DMS79 (cell line): Measurements from ENCODE around the gene TMEM117.
"Not testable (repeated sequence)": the region's sequence is repeated elsewhere in the genome, so short reads cannot be mapped to it uniquely, and the experiment has no call there.

Experiments
- DNase-seq: peaks from one replicate; lab custom pipeline; 2025; lab: John Stamatoyannopoulos, UW

Gene TMEM117

DNA sequence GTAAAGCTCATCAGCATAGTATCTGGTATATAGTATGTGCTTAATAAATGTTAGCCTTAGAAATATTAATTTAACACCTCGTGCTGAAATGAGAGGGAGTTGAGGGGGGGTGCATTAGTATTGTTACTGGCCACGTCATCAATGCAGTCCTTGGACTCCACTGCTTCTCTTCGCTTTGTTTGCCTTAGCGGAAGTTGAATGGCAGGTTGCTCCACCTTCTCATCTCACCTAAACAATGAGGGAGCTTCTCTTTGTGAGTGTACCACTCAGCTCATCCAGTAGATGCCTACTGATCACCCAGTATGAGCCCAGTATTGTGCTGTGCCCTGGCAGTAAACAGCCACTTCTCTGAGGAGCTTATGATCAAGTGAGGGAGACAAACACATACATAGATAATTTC lies 4.5 kb downstream of the TMEM117 start:
- DNase-seq, result no peak

DNA sequence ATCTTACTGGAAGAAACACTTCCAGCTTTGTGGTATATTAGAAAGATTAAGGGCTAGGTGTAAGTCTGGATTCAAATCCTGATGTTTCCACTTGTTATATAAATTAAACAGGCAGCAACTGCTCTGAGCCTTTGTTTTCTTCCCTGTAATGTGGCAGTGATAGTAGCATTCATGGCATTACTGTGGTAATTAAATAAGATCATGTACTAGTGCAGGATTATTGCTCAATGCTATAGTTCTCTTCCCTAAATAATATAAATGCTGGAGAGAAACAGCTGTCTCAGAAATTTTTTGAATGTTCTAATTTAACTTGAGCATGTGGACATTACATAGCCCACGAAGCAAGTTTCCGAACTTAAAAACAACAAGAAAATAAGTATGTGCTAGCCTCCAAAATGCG lies 5.4 kb downstream of the TMEM117 start:
- DNase-seq, result no peak

DNA sequence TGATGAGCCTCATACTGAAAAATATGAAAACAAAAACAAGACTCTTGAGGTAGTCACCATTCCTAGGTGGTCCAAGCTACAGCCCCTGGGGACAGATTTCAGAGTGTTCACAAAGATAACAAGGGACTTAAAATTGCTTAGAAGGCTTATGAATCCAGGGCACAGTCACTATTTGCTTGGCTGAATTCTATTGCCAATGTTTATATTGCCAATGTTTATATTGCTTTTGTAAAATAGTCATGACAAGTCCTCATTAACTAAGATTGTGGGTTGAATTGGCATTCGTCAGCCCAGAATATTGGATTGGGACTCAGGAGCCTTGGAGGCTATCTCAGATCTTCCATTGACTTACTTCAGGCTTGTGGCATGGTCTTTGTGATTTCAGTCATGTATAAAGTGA lies 6.4 kb downstream of the TMEM117 start:
- DNase-seq, result no peak

DNA sequence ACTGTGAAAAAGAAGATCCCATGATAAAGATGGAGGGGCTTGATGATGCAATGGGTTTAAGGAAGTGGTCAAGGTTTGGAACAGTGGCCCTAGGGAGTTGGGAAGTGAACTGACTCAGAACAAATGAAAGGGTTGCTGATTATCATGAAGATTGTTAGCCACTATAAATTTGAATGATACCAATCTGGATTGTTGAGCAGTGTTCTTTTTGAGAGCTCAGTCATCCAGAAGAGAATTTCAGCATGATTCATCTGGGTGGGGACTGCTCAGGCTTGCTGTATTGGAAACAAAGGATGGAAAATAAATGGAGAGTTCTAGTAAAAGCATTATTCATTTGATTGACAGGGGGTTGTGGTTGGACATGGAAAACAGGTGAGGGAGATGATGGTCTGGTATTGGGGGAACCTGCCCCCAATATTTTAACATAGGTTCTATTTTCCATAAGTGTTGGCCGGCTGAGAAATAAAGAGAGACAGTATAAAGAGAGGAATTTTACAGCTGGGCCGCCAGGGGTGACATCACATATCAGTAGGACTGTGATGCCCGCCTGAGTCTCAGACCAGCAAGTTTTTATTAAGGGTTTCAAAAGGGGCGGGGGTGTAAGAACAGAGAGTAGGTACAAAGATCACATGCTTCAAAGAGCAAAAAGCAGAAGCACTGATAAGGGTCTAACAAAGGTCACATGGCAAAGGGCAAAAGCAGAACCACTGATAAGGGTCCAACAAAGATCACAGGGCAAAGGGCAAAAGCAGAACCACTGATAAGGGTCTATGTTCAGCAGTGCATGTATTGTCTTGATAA lies 11.7 kb downstream of the TMEM117 start:
- DNase-seq, result not testable (repeated sequence)

DNA sequence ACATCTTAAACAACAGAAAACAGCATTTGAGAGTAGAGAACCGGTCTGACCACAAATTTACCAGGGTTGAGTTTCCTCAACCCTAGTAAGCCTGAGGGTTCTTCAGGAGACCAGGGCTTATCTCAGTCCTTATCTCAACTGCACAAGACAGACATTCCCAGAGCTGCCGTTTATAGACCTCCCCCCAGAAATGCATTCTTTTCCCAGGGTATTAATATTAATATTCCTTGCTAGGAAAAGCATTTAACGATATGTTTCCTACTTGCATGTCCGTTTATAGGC lies 12.3 kb downstream of the TMEM117 start:
- no peak for DNase-seq

DNA sequence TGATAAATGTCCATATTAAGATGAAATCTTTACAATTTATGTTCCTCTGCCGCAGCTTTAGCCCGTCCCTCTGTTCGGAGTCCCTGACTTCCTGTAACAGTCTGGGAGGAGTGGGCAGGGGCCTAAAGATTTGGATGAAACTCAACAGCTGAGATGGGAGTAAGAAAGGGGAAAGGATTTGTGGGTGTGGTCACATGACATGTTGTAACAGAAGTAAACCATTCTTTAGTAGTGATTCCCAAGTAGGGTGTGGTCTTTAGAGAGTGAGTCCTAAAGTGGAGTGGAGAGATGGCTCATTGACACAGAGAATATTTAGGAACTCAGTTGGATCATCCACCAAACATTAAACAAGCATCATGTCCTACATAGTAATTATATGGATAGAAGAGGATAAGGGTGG lies 12.9 kb downstream of the TMEM117 start:
- DNase-seq, result no peak

DNA sequence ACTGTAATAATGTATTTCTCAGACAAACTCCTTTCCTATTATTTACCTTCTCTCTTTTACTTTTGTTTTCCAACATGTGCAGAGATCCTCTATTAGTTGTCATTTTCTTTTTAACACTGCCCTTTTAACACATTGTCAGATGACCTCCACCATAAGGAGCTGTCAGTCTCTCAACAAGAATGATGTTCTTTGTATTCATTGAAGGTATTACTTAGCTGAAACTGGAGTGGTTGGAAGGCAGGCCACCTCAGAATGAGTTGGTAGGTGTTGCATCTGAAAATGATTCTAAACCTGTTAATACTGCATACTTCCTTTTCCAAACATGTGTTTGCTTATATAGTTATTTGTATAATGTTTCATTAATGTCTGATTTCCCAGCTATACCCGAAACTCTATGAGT lies 16.9 kb downstream of the TMEM117 start:
- no peak for DNase-seq

DNA sequence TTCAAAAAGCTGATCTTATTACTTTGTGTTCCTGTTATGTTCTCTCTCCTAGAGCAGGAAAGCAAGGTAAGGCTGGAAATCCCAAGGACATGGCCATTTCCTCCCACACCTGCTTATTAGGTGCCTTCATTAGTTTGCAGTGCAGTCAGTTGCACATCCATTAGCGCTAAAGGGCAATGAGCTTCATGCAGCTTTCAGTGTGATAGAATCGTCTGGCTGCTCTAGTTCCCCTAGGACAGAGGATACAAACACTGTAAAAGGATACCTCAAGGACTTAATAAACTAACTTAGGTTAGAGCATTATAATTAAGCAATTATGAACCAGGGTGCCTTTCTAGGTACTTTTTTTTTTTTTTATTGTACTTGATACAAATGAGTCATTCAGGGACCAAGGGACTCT lies 21.1 kb downstream of the TMEM117 start:
- no peak for DNase-seq

DNA sequence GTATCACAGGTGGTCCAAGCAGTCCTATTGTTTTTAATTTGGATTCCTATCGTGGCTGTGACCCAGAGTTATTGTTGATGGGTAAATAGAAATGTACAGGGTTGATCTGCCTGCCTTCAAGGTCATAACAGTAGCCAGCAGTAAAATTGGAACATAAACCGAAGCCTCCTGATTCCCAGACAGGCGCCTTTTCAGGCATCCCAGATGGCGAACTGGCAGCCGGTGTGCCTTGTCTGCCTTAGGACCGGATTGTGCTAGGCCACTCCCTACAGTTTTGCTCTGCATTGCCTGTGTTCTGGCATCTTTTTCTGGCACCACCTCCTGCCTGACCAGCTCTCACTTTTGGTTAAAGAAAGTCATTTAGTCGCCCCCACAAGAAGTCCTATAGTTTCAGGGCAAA lies 22.2 kb downstream of the TMEM117 start:
- no peak for DNase-seq

DNA sequence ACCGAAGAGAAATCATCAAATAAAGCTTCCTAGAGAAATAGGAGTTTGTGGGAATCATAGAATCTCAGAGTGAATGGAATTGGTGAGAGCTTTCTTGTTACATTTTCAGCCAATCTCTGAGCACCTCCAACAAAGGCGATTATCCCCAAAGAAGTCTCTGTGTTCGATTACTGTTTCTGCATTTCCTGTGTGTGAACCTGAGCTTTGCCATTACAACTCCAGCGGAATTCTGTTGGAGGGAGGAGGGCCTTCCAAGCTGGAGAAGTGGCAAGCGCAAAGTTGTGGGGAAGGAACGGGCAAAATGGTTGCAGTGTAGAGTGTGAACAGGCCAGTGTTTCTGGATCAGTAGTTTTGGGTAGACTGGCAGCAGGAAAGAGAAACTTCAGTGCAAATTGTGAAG lies 23.1 kb downstream of the TMEM117 start:
- no peak for DNase-seq

DNA sequence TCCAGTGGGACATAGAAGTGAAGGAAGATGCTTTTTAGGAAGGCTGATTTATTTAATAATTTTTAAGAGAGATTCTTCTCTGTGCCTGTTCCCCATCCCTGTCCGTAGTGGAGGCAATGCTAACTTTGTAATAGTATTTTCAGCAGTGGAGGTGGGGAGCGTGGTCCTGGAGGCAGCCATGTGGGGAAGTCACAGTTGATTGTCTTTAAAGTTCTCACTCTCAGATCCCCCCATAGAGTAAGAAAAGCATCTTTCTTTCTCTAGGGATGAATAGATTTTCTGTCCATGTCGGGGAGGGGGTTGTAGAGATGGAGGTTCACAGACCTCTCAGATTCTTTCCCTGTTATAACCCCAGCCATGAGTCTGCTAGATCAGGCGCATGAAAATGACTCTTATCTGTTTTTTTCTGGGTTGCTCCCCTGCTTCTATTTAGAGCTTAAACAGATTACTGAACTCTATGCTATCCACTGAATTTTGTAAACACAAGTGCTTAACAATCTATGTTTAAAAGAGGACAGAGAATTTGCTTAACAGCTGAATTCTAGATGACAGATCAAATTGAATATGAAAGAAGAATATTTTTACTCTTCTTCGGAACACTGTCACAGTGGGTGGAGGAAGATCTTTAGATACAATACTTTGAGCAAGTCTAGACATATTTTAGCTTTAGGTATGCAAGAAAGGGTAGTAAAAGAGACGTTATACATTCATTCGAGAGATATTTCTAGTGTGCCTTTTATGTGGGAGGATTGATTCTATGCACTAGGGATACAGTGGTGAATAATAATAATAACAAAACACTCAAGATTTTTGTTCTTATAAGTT lies 25.3 kb downstream of the TMEM117 start:
- DNase-seq, result no peak

DNA sequence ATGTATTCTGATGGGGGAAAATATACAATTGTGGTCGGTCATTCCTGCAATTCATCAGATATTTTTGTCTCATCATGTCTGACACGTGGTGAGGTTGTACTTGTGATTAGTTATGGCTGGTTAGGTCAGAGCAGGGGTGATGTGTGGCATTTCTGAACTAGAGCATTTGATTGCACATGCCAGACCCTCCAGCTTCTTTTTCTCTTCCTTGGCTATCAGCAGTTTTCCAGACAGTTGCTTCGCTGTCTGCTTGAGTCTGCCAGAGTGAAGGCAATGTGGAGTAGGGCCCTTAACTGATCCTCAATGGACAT lies 25.9 kb downstream of the TMEM117 start:
- DNase-seq, result no peak

DNA sequence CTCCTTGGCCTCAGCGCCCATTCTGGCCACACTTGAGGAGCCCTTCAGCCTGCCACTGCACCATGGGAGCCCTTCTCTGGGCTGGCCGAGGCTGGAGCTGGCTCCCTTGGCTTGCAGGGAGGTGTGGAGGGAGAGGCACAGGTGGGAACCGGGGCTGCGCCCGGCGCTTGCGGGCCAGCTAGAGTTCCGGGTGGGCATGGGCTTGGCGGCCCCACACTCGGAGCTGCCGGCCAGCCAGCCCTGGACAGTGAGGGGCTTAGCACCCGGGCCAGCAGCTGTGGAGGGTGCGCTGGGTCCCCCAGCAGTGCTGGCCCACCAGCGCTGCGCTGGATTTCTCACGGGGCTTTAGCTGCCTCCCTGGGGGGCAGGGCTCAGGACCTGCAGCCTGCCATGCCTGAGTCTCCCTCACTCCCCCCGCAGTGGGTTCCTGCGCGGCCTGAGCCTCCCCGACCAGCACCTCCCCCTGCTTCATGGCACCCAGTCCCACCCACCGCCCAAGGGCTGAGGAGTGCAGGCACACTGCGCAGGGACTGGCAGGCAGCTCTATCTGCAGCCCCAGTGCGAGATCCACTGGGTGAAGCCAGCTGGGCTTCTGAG lies 28.0 kb downstream of the TMEM117 start:
- DNase-seq, result no peak

DNA sequence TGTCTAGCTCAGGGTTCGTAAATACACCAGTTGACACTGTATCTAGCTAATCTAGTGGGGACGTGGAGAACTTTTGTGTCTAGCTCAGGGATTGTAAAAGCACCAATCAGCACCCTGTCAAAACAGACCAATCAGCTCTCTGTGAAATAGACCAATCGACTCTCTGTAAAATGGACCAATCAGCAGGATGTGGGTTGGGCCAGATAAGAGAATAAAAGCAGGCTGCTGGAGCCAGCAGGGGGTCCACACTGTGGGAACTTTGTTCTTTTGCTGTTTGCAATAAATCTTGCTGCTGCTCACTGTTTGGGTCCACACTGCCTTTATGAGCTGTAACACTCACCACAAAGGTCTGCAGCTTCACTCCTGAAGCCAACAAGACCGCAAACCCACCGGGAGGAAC lies 28.7 kb downstream of the TMEM117 start:
- DNase-seq, result not testable (repeated sequence)

DNA sequence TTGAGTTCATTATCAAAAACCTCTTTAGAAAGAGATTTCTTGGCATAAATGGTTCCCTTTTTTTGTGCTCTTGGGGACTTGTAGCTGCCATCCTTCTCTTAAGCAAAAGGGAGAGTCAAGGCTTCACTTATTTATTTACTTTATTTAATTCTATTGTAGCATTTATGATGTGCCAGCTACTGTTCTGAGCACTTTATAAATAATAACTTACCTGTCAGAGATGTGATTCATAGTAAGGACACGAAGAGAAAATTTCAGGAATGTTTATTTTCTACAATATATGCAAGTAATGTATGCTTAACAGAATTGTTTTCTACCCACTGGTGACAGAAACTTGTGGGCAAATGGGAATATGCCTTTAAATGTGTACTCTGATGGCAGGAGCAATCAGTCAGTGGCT lies 33.3 kb downstream of the TMEM117 start:
- no peak for DNase-seq

DNA sequence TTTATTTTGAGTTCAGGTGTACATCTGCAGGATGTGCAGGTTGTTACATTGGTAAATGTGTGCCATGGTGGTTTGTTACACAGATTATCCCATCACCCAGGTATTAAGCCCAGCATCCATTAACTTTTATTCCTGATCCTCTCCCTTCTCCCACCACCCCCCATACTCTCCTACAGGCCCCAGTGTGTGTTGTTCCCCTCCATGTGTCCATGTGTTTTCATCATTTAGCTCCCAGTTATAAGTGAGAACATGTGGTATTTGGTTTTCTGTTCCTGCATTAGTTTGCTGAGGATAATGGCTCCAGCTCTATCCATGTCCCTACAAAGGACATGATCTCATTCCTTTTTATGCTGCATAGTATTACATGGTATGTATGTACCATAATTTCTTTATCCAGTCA lies 33.9 kb downstream of the TMEM117 start:
- not testable (repeated sequence) for DNase-seq

DNA sequence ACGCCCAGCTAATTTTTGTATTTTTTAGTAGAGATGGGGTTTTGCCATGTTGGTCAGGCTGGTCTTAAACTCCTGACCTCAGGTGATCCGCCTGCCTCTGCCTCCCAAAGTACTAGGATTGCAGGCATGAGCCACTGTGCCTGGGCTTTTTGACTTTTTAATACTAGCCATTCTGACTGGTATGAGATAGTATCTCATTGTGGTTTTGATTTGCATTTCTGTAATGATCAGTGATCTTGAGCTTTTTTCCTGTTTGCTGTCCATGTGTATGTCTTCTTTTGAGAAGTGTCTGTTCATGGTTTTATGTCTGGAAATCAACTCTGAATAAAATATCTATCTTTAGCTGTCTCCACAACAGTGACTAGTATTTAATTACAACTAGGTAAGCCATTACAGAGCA lies 35.4 kb downstream of the TMEM117 start:
- not testable (repeated sequence) for DNase-seq

DNA sequence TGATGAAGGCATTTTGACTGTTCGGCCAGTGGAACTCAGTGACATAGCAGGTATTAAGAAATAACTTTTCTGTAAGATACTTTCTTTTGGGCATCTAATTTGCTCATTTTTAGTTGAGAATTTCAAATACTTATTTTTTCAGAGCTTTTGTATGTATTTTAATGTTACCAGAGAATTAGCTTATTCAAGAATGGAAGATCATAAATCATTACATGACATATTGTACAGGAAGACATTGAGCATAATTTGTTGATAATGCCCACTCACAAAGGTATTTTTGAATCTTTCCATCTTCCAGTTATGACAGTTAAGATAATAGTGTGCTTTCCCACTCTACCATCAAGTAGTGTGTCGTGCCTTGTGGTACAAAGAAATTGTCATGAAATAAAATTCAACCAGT lies 36.5 kb downstream of the TMEM117 start:
- no peak for DNase-seq

DNA sequence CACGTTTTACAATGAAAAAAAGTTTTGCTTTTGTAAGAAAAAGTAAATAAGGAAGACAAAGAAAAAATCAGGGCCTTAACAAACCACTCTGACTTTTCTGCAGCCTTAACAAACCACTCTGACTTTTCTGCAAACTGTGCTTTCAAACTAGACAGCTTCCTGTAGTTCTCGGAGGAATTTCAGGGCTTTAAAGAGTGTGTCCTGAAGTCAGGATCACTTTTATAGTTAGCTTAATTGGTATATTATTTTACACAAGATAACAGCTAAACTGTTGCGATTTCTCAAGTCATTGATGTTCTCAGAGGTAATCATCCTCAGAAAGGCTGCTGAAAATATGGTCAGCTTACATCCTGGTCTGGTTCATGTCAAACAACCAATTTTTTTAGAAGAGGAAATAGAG lies 42.2 kb downstream of the TMEM117 start:
- DNase-seq, result no peak

DNA sequence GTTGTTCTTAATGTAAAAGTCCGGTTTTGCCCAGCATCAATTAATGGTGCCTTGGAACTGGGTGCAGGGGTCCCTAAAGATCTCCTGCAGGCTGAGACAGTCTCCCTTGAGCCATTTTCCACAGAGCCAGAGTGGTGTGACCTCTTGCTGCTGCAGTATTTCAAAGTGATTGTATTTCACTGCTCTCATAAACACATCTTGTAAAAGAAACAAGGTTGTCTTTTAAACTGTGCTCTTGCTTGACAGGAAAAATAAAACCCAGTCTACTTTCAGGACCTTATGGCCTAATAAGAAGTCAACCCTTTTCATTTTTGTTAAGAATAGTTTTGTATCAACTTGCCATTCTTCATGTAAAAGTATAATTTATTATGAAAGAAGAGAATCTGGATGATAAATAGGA lies 44.7 kb downstream of the TMEM117 start:
- no peak for DNase-seq

DNA sequence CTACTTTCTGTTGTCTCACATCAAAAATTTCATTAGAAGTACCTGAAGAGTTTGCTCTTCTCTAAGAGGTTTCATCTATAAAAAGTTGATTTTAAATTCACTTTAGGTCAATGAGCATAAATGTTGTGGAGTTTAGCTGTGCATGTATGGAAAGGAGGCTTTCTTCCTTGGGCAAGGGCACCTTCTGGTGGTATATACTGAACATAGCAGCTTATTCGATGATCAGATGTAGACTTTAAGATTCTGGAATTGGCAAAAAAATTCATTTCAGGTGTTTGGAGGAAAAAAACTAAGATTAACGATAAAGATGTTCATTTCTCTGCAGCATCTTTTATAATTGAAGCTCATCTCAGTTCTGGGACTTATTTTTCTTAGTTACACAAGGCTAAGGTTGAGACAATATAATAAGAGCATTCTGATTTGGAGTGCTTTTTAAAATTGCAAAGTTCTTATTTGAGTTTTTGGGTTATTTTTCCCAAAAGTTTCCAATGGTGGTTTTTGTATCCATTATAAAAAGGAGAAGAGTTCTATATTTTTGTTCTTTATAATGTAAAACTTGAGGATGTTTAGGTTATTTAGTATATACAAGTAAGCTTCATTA lies 46.8 kb downstream of the TMEM117 start:
- DNase-seq, result no peak

DNA sequence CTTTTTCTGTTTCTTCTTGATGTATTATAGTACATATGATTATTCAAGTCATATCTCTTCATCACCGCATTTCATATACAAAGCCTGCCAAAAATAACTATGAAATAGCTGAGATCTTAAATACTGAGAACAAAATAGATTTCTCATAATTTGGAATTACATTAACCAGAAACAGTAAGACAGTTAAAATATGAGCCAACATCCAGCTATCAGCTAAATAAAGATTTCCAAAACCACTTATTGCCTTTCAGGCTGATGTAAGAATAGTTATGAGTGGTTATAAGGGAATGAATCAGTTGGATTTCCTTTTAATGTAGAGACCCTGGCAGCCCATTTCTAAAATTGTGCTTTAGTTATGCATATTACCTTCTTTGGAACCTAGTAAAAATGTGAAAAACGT lies 47.4 kb downstream of the TMEM117 start:
- no peak for DNase-seq

DNA sequence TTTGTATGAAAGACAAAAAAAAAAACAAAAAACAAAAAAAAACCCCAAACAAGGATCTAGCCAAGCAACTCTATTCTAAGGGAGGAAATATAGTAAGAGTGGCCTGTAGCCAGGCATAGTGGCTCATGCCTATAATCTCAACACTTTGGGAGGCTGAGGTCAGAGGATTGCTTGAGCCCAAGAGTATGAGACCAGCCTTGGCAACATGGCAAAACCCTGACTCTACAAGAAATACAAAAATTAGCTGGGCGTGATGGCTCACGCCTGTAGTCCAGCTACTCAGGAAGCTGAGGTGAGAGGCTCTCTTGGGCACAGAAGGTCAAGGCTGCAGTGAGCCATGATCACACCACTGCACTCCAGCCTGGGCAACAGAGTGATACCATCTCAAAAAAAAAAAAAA lies 47.9 kb downstream of the TMEM117 start:
- DNase-seq, result no peak
